PC-3 (cell line): ENCODE results near the gene ADCYAP1R1. TPM values are rescaled to one million over a fixed set of nuclear protein-coding genes. Genes with fewer than 3 reads are reported as not detected.

Experiments used
- ATAC-seq: fragments of 200-7000 bp; cut with Tn5 transposase; 2 replicates; pipeline ENCODE4 v1.9.1; 2020; ENCODE audit warnings: mild to moderate bottlenecking, moderate library complexity
- BruUV-seq: library from RNA; stranded (reverse); fragments of 400-500 nt; replicated peaks from 2 replicates; lab custom pipeline; 2021; lab: Mats Ljungman, UMichigan
- CTCF ChIA-PET: fragments of 300-600 bp; sonication (Branson Sonifier 250); formaldehyde crosslinking; loops from one replicate; lab custom pipeline; 2022; ENCODE audit warnings: antibody characterized with exemption; lab: Charles Lee
- POLR2A ChIA-PET: fragments of 300-600 bp; sonication (Branson Sonifier 250); formaldehyde crosslinking; loops from one replicate; lab custom pipeline; 2022; ENCODE audit warnings: antibody characterized with exemption; ENCODE audit not compliant: unreplicated experiment; lab: Charles Lee
- DNase-seq: peaks from one replicate; pipeline ENCODE4 v3.0.0-alpha.2; 2015
- H2AFZ ChIP-seq: fragments of 300-600 bp; sonication (generic); 2 replicates; pipeline ENCODE4 v1.6.0; 2016; ENCODE audit warnings: antibody characterized with exemption, low read length
- H3F3A ChIP-seq: fragments of 300-600 bp; sonication (generic); one replicate; pipeline ENCODE4 v1.6.0; 2017; ENCODE audit warnings: antibody characterized with exemption, low read length, control low read depth, mild to moderate bottlenecking; ENCODE audit not compliant: unreplicated experiment
- H3K27ac ChIP-seq: fragments of 300-600 bp; sonication (generic); 2 replicates; pipeline ENCODE4 v1.5.1; 2016; ENCODE audit warnings: mild to moderate bottlenecking, low read length
- H3K27me3 ChIP-seq: fragments of 300-600 bp; sonication (generic); 2 replicates; pipeline ENCODE4 v1.6.1; 2016; ENCODE audit warnings: low read length, mixed read lengths
- H3K36me3 ChIP-seq: fragments of 300-600 bp; sonication (generic); 2 replicates; pipeline ENCODE4 v1.6.1; 2016; ENCODE audit warnings: low read depth, mixed run types, low read length, mixed read lengths
- H3K4me1 ChIP-seq: fragments of 300-600 bp; sonication (generic); 2 replicates; pipeline ENCODE4 v1.5.1; 2016; ENCODE audit warnings: low read length; ENCODE audit not compliant: insufficient read depth
- H3K4me2 ChIP-seq: fragments of 300-600 bp; sonication (generic); 2 replicates; pipeline ENCODE4 v1.6.0; 2016; ENCODE audit warnings: low read length
- H3K4me3 ChIP-seq: fragments of 300-600 bp; sonication (generic); 2 replicates; pipeline ENCODE4 v1.5.1; 2016; ENCODE audit warnings: mild to moderate bottlenecking, low read length, mixed read lengths
- H3K79me2 ChIP-seq: fragments of 300-600 bp; sonication (generic); 2 replicates; pipeline ENCODE4 v1.6.1; 2017; ENCODE audit warnings: low read length, mixed read lengths
- H3K9ac ChIP-seq: fragments of 300-600 bp; sonication (generic); 2 replicates; pipeline ENCODE4 v1.6.0; 2016; ENCODE audit warnings: mild to moderate bottlenecking, low read length
- H3K9me2 ChIP-seq: fragments of 300-600 bp; sonication (generic); replicated peaks from 2 replicates; pipeline ENCODE4 v1.6.1; 2016; ENCODE audit warnings: mixed run types, low read length, mixed read lengths
- H3K9me3 ChIP-seq: fragments of 300-600 bp; sonication (generic); 2 replicates; pipeline ENCODE4 v1.6.1; 2016; ENCODE audit warnings: low read length, mixed read lengths
- H4K20me1 ChIP-seq: fragments of 300-600 bp; sonication (generic); 2 replicates; pipeline ENCODE4 v1.6.1; 2016; ENCODE audit warnings: low read length, mixed read lengths
- EZH2 ChIP-seq: fragments of 300-600 bp; sonication (generic); IDR thresholded peaks from one replicate; pipeline ENCODE4 v1.6.1; 2017; ENCODE audit warnings: antibody characterized with exemption, mild to moderate bottlenecking, low read length; ENCODE audit not compliant: unreplicated experiment
- EZH2phosphoT487 ChIP-seq: fragments of 300-600 bp; sonication (generic); IDR thresholded peaks from 2 replicates; pipeline ENCODE4 v1.6.1; 2018; ENCODE audit warnings: mild to moderate bottlenecking, antibody characterized with exemption, low read length, borderline replicate concordance
- intact Hi-C: fragments of 100-400 bp; cut with micrococcal nuclease; formaldehyde crosslinking; loops from 2 replicates; pipeline ENCODE4 v1.9.0; 2023
- total RNA-seq: library from RNA; depleted of rRNA; stranded (reverse); fragments of >200 nt; gene quantifications from 2 replicates; pipeline ENCODE4 v1.2.3, GENCODE V29; 2014
- TF ChIP-seq, protein P1 (sequence below): fragments of 300-600 bp; sonication (generic); conservative IDR thresholded peaks from 2 replicates; pipeline ENCODE4 v1.5.1; 2017; ENCODE audit warnings: antibody characterized with exemption, low read depth, mild to moderate bottlenecking, low read length

Gene ADCYAP1R1
- total RNA-seq, 1 experiment from 2014 or later = not detected

DNA sequence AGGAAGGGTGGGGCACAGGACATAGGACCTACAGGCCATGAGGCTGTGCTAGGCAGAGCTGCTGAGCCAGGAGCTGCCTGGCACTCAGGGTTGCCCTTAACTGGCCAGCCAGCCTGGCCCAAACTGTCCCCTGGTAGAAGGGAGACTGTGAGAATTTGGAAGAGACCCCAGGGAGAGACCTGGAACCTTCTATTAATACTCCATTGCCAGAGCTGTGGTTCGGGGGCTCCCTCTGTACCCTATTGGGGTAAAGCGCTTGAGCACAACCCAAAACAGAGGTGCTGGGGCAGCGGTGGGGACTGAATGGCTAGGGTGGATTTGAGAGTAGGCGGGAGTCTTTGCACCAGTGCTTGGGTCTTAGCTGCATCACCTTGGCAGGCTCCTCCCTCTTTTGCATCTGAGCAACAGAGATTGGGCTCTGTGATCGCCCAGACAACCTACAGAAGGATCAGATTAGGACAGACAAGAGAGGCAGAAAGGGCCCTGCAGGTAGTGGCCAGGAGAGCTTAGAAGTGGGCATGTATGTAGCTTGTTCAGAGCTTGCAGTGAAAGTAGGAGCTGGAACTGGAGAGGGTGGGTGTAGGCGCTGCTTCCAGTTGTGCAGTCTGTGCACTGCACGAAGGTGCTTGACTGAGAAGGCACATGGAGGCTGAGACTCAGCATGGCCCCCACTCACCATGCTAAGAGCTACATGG is 53.3 kb downstream of the ADCYAP1R1 start:
- Histone ChIP-seq H3K4me3 (no peak overlapping the region), H3K27me3 (peaks cover 19% of the 10 kb centered on the region), H3K27ac (no peak overlapping the region), H2AFZ (no peak overlapping the region), H3F3A (no peaks in the 10 kb centered on the region), H4K20me1 (no peaks in the 10 kb centered on the region), H3K79me2 (no peaks in the 10 kb centered on the region), H3K36me3 (no peaks in the 10 kb centered on the region), H3K9me2 (no peaks in the 10 kb centered on the region), H3K9me3 (no peaks in the 10 kb centered on the region), H3K4me2 (no peak overlapping the region), H3K4me1 (peaks cover 4% of the 10 kb centered on the region; the same call in 1 of the 2 replicates), H3K9ac (no peak overlapping the region)
- no TSS peak for BruUV-seq
- ChIA-PET POLR2A (no interaction called here), CTCF (no interaction called here)
- TF ChIP-seq EZH2 (no peak), EZH2phosphoT487 (no peak)
- TF ChIP-seq, protein P1, sequence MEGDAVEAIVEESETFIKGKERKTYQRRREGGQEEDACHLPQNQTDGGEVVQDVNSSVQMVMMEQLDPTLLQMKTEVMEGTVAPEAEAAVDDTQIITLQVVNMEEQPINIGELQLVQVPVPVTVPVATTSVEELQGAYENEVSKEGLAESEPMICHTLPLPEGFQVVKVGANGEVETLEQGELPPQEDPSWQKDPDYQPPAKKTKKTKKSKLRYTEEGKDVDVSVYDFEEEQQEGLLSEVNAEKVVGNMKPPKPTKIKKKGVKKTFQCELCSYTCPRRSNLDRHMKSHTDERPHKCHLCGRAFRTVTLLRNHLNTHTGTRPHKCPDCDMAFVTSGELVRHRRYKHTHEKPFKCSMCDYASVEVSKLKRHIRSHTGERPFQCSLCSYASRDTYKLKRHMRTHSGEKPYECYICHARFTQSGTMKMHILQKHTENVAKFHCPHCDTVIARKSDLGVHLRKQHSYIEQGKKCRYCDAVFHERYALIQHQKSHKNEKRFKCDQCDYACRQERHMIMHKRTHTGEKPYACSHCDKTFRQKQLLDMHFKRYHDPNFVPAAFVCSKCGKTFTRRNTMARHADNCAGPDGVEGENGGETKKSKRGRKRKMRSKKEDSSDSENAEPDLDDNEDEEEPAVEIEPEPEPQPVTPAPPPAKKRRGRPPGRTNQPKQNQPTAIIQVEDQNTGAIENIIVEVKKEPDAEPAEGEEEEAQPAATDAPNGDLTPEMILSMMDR = no peak
- DNase-seq = no peak
- intact Hi-C loops = no loop called here
- ATAC-seq = no peak

DNA sequence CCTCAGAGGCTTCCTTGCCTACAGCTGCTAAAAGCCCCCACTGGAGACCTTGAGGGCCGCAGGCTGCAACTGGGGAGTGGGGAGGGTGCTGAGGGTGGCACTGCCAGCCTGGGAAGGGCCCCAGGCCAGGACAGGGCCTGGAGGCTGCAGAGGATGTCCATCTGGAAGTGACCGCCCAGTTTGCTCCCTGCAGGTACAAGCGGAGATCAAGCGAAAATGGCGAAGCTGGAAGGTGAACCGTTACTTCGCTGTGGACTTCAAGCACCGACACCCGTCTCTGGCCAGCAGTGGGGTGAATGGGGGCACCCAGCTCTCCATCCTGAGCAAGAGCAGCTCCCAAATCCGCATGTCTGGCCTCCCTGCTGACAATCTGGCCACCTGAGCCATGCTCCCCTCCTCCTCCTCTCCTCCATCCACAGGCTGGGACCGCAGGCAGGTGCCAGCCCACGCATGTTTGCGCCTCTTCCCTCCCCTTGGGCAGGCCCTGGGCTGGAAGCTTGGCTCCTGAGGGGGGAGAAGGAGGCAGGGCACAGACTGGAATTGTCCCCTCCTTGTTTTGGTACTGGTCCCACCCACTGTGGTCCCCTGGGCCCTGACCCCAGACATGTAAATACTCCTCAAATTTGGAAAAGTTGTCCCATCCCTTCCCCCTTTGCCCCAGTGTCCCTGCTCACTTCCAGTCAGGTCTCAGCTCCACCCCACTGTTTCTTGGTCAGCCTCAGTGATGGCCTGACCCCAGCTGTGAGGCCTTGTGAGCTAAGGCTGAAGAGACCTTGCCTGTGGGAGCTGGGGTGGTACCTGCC is 54.4 kb downstream of the ADCYAP1R1 start:
- Histone ChIP-seq H3K4me1 (no peaks in the 10 kb centered on the region), H3K4me2 (no peak overlapping the region), H2AFZ (no peak overlapping the region), H3K4me3 (no peak overlapping the region), H3K27me3 (peaks cover 18% of the 10 kb centered on the region), H4K20me1 (no peaks in the 10 kb centered on the region), H3K9me2 (no peaks in the 10 kb centered on the region), H3K9ac (no peak overlapping the region), H3K9me3 (no peaks in the 10 kb centered on the region), H3F3A (no peaks in the 10 kb centered on the region), H3K36me3 (no peaks in the 10 kb centered on the region), H3K27ac (no peak overlapping the region), H3K79me2 (no peaks in the 10 kb centered on the region)
- CTCF ChIA-PET = interaction anchor here (1.9 kb wide), 1 partner anchor 16 kb away, joined by 5 read pairs; no protein-coding TSS in a partner anchor
- TF ChIP-seq, protein P1 = no peak
- TF ChIP-seq EZH2phosphoT487 = no peak
- no peak for TF ChIP-seq EZH2
- ATAC-seq = no peak
- no peak for DNase-seq
- no TSS peak for BruUV-seq
- POLR2A ChIA-PET = no interaction called here
- intact Hi-C loops = no loop called here
